GM21737 (cell line): Measurements from ENCODE around the gene PIR.

Experiments
- ATAC-seq: cut with Tn5 transposase; IDR thresholded peaks from one replicate; pipeline ENCODE4 v1.9.1; 2021; ENCODE audit warnings: mild to moderate bottlenecking, moderate library complexity; ENCODE audit not compliant: unreplicated experiment

The PIR gene

DNA sequence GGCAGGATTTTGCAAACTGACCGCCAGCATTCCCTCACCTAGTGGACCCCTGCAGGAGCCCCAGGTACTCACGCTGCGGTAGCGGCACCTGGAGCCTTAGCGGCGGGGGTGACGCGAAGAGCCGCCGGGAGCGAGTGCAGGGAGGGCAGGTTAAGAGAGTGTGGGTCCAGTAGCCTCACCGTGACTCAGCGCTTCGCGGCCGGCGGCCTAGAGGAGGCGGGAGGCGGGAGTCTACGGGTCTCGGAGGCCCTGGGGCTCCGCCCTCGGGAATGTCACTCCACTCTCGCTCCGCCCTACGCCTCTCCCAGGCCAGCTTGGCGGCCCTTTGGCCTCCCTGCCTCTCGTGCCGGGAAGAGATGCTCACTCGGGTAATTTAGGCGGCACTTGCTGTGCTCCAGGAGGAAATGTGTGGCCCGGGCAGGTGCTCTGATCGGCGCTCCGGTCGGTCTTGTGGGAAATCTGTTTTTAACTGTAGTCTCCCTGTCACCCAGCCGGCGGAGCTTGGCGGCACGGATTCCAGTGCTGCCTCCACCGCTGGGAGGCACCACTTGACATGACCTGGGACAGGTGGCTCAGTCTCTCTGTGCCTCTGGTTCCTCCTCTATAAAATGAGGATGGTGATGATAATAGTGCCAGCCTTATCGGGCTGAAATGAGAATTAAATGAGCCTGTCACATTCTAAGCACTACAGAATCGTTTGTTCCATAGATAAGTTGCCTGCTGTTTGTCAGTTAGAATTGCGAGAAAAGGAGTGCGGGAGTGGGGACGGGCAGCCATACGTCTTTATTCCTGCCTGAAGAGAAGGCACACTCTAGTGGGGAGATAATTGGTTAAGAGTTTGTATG is at the start of gene PIR:
TSS of gene PIR (minus strand) at position 216 of the 845 bp plus-strand sequence. CDS start 2,076 bp downstream, outside the sequence.
- ATAC-seq = peak; percentile 98

DNA sequence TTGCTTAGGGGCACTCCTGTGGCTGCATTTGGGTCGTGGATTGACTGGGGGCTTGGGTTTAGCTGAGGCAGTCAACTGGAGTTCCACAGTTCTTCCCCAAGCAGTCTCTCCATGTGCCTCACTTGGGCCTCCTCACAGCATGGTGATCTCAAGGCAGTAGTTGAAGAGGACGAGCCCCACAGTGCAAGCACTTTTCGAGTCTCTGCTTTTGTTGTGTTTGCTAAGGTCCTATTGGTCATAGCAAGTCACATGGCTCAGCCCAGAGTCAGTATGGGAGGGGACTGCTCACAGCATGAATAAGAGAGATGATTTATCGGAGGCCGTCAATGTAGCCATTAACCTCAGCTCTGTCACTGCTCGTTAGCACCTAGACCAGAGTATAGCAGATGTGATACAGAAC is 37.2 kb upstream of the PIR start:
- ATAC-seq = no peak

GRCh38 chrX:15529165-15529564 is 36.0 kb upstream of the PIR start:
- ATAC-seq = no peak

DNA sequence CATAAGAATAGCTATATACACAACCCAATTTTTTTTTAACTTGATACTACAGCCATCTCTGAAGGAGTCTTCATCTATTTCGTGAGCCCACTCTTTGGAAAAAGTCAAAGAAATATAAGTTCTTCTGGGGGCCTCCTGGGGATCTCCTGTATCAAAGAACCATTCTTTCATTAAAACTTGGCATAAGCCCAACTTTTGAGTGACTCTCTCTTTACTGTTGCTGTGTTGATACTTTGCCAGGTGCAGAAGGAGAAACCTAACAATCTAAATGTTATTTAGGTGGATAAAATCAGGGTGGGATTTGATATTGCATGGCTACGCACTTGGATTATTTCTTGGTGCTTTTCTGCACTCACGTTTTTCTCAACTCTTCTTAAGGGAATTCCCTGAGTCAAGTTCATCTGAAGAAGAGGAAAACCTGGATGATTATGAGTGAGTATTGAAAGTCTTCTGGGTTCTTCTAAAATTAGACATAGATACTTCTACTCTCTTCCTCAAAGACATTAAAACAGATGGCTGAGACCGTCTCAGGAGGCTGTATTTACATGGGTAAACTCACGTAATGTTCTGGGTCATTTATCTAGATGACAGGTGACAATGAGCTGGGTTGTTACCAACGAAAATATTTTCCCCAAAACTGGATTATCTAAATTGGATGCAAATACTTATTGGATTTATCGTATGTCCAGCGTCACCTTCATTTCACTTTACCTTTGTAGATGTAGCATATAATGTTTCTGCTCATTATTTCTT is 32.7 kb upstream of the PIR start:
- ATAC-seq = no peak

DNA sequence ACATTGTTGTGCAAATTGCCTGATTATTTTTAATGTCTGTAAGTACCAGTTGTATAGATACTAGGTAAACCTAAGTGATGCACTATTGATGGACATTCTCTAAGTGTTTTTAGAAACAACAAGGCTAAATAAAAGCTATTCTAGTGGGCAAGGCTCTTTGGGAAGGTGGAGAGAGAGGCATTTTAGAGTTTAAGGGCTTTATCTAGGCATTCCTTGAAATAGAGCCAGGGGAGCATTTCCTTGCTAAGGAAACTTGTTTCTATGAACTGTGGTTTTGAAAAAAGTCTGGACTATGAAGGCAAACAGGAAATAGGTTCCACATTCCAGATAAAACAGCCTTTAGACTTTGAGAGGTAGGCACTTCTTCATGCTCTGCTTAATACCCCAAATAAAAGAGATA is 31.3 kb upstream of the PIR start:
- no peak for ATAC-seq

- ATAC-seq = no peak
Measured at GRCh38 chrX:15523088-15523487, 30.0 kb upstream of the PIR start.

GRCh38 chrX:15522464-15522863 is 29.3 kb upstream of the PIR start:
- ATAC-seq = no peak

DNA sequence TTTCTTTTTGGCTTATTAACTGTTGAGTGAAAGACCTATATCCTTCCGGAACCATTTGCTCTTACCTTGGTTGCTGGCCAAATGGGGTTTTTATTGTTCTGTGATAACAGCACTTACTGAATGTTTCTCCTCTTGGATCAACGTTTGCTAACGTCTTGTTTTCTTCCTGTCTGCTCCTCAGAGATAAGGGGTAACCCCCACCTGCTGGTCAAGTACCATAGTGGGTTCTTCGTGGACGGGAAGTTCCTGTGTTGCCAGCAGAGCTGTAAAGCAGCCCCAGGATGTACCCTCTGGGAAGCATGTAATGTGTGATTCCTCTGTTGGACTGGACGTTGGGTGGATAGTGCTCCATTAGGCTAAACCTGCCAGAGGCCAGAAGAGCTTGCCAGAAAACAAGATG is 22.8 kb upstream of the PIR start:
- no peak for ATAC-seq

GRCh38 chrX:15514279-15514678 is 21.1 kb upstream of the PIR start:
- no peak for ATAC-seq

GRCh38 chrX:15512401-15512965 is 19.4 kb upstream of the PIR start:
- ATAC-seq = no peak

GRCh38 chrX:15511563-15511962 is 18.4 kb upstream of the PIR start:
- ATAC-seq = no peak

DNA sequence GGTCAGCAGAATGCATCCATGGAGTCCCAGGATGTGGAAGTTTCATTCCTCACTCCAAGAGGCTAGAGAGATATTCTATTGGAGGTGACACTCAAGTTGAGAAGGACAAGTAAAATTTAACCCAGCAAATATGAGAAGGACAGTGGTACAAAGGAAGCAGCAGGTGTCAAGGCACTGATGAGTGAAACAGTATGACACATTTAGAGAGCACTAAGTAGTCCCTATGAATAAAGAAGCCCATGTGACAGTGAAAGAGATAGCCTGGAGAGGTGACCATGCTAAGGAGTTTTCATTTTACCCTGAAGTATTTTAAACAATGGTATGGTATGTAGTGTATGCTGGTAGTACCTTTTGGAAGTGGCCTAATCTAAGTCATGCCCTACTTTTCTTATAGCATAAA is 16.7 kb upstream of the PIR start:
- no peak for ATAC-seq

GRCh38 chrX:15507005-15507404 is 13.9 kb upstream of the PIR start:
- ATAC-seq = no peak

- no peak for ATAC-seq
Measured at GRCh38 chrX:15505101-15505500, 12.0 kb upstream of the PIR start.

- ATAC-seq = no peak
Measured at GRCh38 chrX:15504661-15505060, 11.5 kb upstream of the PIR start.

- no peak for ATAC-seq
Measured at GRCh38 chrX:15501506-15501905, 8.4 kb upstream of the PIR start.

DNA sequence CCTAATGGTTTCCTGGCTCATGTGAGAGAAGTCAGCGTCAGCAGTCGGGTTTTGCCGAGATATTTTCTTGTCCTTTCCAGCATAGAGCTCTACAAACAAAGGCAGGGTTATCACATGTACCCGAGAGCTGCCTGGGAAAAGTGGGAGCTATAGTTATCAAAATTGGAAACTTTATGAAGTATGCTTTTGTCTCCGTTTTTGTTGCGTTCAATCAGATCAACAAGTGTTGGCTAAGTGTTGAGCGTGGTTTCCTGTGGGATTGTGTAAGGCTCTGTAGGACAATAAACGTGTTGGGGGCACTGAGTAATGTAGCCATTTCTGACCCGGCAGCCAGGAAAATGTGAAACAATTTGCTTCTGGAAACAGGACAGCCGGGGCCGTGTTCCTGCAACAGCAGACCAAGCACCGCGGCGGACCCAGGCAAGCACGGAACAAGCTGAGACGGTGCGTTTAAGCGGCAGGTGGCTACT is 7.4 kb upstream of the PIR start, which contains the start of gene BMX:
TSS of gene BMX (plus strand) at position 311 of the 470 bp plus-strand sequence. CDS start 7,547 bp downstream, outside the sequence.
- ATAC-seq = no peak

DNA sequence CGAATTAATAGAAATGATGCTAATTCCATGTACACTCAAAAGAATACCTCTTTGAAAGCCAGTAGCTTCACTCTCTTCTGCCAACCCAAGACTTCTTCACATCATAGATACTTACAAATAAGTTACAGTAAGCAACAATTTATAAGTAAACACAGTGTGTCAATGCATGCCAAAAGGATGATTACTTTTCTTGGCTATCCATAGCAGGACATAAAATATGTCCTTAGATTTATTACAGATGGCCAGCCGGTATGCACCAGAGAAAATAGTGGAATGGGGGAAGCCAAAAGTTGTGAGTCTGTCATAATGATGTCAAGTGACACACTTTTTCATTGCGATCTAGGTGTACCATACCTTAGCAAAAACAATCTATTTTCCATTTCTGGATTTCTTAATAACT is 6.8 kb upstream of the PIR start:
- ATAC-seq = no peak

DNA sequence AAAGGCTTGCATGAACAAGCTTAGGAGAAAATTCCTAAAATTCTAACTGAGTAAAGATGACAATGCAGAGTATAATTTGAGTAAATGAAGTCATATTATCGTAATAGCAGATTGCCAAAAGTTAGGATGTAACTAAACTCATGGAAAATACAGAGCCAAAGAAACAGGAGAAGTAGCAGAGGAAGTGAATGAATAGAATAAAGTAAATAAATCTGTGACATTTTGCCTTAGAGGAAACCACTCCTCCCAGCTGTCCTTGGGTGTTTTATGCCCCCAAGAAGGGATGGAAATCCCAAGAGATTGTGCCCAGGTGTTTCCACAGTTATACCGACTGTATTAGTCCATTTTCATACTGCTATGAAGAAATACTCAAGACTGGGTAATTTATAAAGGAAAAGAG is 5.6 kb upstream of the PIR start:
- ATAC-seq = no peak

DNA sequence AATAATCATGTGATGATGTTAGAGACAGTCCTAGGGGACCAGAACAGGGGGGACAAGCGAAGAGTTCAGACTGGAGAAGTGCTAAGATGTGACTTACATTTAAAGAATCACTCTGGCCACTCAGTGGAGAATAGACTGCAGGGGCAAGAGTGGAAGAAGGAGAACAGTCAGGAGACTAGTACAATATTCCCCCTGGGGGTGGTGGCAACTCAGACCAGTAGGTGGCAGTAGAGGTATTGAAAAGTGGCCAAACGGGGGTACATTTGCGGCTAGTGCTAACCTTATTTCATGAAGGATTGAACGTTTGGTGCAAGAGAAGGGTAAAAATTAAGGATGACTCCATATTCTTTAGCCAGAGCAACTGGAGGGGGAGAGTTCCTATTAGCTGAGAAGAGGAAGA is 4.7 kb upstream of the PIR start:
- no peak for ATAC-seq

DNA sequence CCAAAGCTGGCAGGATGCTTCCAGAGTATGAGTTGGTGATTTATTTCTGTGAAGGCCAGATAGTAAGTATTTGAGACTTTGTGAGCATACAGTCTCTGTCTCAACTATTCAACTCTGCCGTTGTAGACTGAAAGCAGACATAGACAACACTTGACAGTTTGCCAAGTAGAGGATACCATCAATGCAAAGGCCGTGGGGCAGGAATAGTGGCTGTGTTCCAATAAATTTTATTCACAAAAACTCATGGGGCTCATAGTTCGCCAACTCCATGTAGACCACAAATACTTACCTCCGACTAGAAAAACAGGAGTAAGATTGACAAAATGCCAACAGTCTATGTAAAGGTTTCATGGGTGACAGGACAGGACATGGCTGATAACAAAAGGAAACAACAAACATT is 3.7 kb upstream of the PIR start:
- ATAC-seq = no peak

DNA sequence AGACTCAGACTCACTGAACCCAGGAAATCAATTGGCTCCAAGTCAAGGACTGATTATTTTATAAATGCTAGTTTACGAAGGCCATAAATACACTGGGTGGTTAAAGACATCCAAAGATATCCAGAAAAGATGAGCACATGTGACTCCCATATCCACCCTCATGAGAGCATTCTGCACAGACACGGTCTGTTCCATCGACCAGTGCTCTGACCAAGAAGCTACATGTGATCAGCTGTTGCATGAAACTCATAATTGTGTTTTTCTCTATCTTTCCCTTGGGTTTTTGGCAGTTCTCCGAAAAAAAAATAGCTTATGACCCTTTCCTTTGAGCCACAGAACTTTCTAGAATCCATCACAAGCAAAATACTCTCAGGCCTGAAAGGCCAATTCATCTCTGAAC is 2.7 kb upstream of the PIR start:
- ATAC-seq = no peak
